OCI-LY3 (cell line): Measurements from ENCODE around the gene MTA2.

Source experiments
- H2AFZ ChIP-seq: fragments of 200-600, 300-600 bp; shearing (Covaris generic); 2 replicates; pipeline ENCODE4 v1.6.0; 2014; ENCODE audit warnings: antibody characterized with exemption, low read depth, low read length
- H3K27ac ChIP-seq: fragments of 200-600, 300-600 bp; sonication (generic); 2 replicates; pipeline ENCODE4 v1.5.1; 2014; ENCODE audit warnings: mild to moderate bottlenecking, low read length, moderate library complexity, mixed read lengths
- H3K27me3 ChIP-seq: fragments of 200-600, 300-600 bp; sonication (generic); 2 replicates; pipeline ENCODE4 v1.6.1; 2014; ENCODE audit warnings: low read depth, low read length, mixed read lengths
- H3K36me3 ChIP-seq: fragments of 200-600, 300-600 bp; sonication (generic); replicated peaks from 2 replicates; pipeline ENCODE3; 2014; ENCODE audit warnings: low read depth, low read length, mixed read lengths
- H3K4me1 ChIP-seq: fragments of 300-600, 200-600 bp; sonication (generic); 2 replicates; pipeline ENCODE4 v1.6.1; 2014; ENCODE audit warnings: low read length, mixed read lengths
- H3K4me2 ChIP-seq: fragments of 200-600, 300-600 bp; sonication (generic); 2 replicates; pipeline ENCODE4 v1.6.1; 2014; ENCODE audit warnings: low read length, mixed read lengths
- H3K4me3 ChIP-seq: fragments of 300-600, 200-600 bp; sonication (generic); 2 replicates; pipeline ENCODE4 v1.5.1; 2014; ENCODE audit warnings: antibody characterized with exemption, mild to moderate bottlenecking, low read length, moderate library complexity
- H3K79me2 ChIP-seq: fragments of 300-600, 200-600 bp; shearing (Covaris generic); 2 replicates; pipeline ENCODE4 v1.6.1; 2014; ENCODE audit warnings: mild to moderate bottlenecking, low read length, mixed read lengths
- H3K9ac ChIP-seq: fragments of 300-600, 200-600 bp; shearing (Covaris generic); 2 replicates; pipeline ENCODE4 v1.6.0; 2014; ENCODE audit warnings: mild to moderate bottlenecking, low read length, moderate library complexity
- H3K9me3 ChIP-seq: fragments of 200-600, 300-600 bp; shearing (Covaris generic); 2 replicates; pipeline ENCODE4 v1.6.1; 2014; ENCODE audit warnings: low read length, mixed read lengths; ENCODE audit not compliant: insufficient read depth
- H4K20me1 ChIP-seq: fragments of 200-600, 300-600 bp; sonication (generic); 2 replicates; pipeline ENCODE4 v1.6.1; 2016; ENCODE audit warnings: low read length, mixed read lengths; ENCODE audit not compliant: insufficient read depth
- CTCF ChIP-seq: fragments of 200-600, 300-600 bp; sonication (generic); IDR thresholded peaks from 2 replicates; pipeline ENCODE4 v1.5.1; 2014; ENCODE audit warnings: antibody characterized with exemption, low read length, low read depth
- EZH2phosphoT487 ChIP-seq: fragments of 200-600 bp; shearing (Covaris generic); IDR thresholded peaks from 2 replicates; pipeline ENCODE4 v1.6.1; 2018; ENCODE audit warnings: antibody characterized with exemption, mixed run types, low read depth

MTA2 gene

GRCh38 chr11:62603776-62604299 is 2.2 kb upstream of the MTA2 start:
- no peak overlapping the region for H2AFZ ChIP-seq

GRCh38 chr11:62603072-62603408 is 1.4 kb upstream of the MTA2 start:
- H3K27me3 ChIP-seq, result no peaks in the 10 kb centered on the region
- no peak overlapping the region for H3K27ac ChIP-seq
- no peak overlapping the region for H3K4me3 ChIP-seq
- TF ChIP-seq CTCF (no peak), EZH2phosphoT487 (no peak)
- peaks cover 36% of the 10 kb centered on the region for H3K79me2 ChIP-seq
- H2AFZ ChIP-seq, result no peak overlapping the region
- no peaks in the 10 kb centered on the region for H3K9me3 ChIP-seq
- peaks cover 38% of the 10 kb centered on the region for H3K36me3 ChIP-seq
- H4K20me1 ChIP-seq, result no peaks in the 10 kb centered on the region
- no peak overlapping the region for H3K9ac ChIP-seq
- H3K4me1 ChIP-seq, result peaks cover 25% of the 10 kb centered on the region
- H3K4me2 ChIP-seq, result no peak overlapping the region

More at GRCh38 chr11:62603776-62604299, 2.2 kb upstream of the MTA2 start:
- Histone ChIP-seq H3K4me2 (no peak overlapping the region), H4K20me1 (no peaks in the 10 kb centered on the region), H3K27ac (no peak overlapping the region), H3K4me3 (no peak overlapping the region), H3K9ac (no peak overlapping the region), H3K27me3 (no peaks in the 10 kb centered on the region), H3K4me1 (peaks cover 20% of the 10 kb centered on the region), H3K79me2 (peaks cover 28% of the 10 kb centered on the region), H3K36me3 (peaks cover 30% of the 10 kb centered on the region), H3K9me3 (no peaks in the 10 kb centered on the region)
- TF ChIP-seq CTCF (no peak), EZH2phosphoT487 (no peak)

GRCh38 chr11:62602141-62603071 is 741 bp upstream of the MTA2 start:
- H2AFZ ChIP-seq, result no peak overlapping the region
- peak overlapping the region; percentile 53 for H3K4me2 ChIP-seq
- peaks cover 42% of the 10 kb centered on the region for H3K79me2 ChIP-seq
- H3K27me3 ChIP-seq, result no peaks in the 10 kb centered on the region
- no peak overlapping the region for H3K27ac ChIP-seq
- peak overlapping the region; percentile 30; the same call in 1 of the 2 replicates for H3K4me3 ChIP-seq
- no peaks in the 10 kb centered on the region for H3K9me3 ChIP-seq
- no peak for TF ChIP-seq EZH2phosphoT487
- TF ChIP-seq CTCF, result no peak
- peaks cover 25% of the 10 kb centered on the region for H3K4me1 ChIP-seq
- no peak overlapping the region for H3K9ac ChIP-seq
- peaks cover 40% of the 10 kb centered on the region for H3K36me3 ChIP-seq
- no peaks in the 10 kb centered on the region for H4K20me1 ChIP-seq

- TF ChIP-seq CTCF, result no peak
- TF ChIP-seq EZH2phosphoT487, result no peak
- H4K20me1 ChIP-seq, result no peaks in the 10 kb centered on the region
- H3K9ac ChIP-seq, result peak overlapping the region; percentile 97
- H3K4me1 ChIP-seq, result peaks cover 25% of the 10 kb centered on the region
- H3K27me3 ChIP-seq, result no peaks in the 10 kb centered on the region
- peak overlapping the region; percentile 88 for H3K4me2 ChIP-seq
- H3K4me3 ChIP-seq, result peak overlapping the region; percentile 87
- H3K79me2 ChIP-seq, result peaks cover 43% of the 10 kb centered on the region
- H3K27ac ChIP-seq, result peak overlapping the region; percentile 82
- H3K36me3 ChIP-seq, result peaks cover 50% of the 10 kb centered on the region
- H2AFZ ChIP-seq, result 0 out of 2 replicates have a peak overlapping the region, but pooled peaks have one; percentile 20
- H3K9me3 ChIP-seq, result no peaks in the 10 kb centered on the region
These were observed 618 bp downstream of the MTA2 start for GRCh38 chr11:62601122-62601371.
